ENCODE results near the gene COL9A1.

The COL9A1 gene

DNA sequence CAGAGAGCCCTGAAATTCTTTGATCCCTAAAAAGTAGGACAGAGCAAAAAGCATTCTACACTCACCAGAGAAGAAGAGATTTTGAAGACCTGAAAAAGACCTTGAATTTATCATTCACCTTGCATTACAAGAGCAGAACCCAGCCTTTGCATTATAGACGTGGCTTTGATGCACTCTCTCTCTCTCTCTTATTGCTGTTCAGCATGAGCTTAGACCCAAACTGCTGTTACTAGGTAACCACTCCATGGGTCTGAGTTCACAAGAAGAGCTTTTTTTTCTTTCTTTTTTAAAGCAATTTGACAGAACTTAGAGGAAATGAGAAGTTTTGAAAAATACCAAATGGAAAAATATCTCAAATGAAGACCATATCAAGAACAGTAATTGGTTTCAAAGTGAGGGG lies 44.4 kb downstream of the COL9A1 start:
- H3K9me3 ChIP-seq (ENCODE audit: insufficient read depth, low read length, severe bottlenecking): no peaks in the 10 kb centered on the region
- no peak for ATAC-seq (ENCODE audit: insufficient read depth, low read depth)
- no peaks in the 10 kb centered on the region for H3K36me3 ChIP-seq (ENCODE audit: insufficient read depth, low read length)
- TF ChIP-seq EZH2 (IDR thresholded peaks at IDR 0.05; ENCODE audit: borderline replicate concordance, low read depth, low read length, severe bottlenecking): no peak
- TF ChIP-seq, protein P1, sequence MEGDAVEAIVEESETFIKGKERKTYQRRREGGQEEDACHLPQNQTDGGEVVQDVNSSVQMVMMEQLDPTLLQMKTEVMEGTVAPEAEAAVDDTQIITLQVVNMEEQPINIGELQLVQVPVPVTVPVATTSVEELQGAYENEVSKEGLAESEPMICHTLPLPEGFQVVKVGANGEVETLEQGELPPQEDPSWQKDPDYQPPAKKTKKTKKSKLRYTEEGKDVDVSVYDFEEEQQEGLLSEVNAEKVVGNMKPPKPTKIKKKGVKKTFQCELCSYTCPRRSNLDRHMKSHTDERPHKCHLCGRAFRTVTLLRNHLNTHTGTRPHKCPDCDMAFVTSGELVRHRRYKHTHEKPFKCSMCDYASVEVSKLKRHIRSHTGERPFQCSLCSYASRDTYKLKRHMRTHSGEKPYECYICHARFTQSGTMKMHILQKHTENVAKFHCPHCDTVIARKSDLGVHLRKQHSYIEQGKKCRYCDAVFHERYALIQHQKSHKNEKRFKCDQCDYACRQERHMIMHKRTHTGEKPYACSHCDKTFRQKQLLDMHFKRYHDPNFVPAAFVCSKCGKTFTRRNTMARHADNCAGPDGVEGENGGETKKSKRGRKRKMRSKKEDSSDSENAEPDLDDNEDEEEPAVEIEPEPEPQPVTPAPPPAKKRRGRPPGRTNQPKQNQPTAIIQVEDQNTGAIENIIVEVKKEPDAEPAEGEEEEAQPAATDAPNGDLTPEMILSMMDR (IDR thresholded peaks at IDR 0.05; ENCODE audit: borderline replicate concordance, extremely low read depth, low read length, poor library complexity, severe bottlenecking): no peak
- no peak overlapping the region for H3K27ac ChIP-seq (ENCODE audit: low read length)
- no peak overlapping the region for H3K4me2 ChIP-seq (ENCODE audit: insufficient read depth, low read length)
- H3K9ac ChIP-seq (ENCODE audit: low read depth, low read length): no peak overlapping the region
- no peaks in the 10 kb centered on the region for H3K4me1 ChIP-seq (ENCODE audit: insufficient read depth, low read length)
- DNase-seq: no peak
- H2AFZ ChIP-seq (ENCODE audit: low read depth, low read length): no peak overlapping the region
- H4K20me1 ChIP-seq (ENCODE audit: insufficient read depth, low read length): no peaks in the 10 kb centered on the region
- no peaks in the 10 kb centered on the region for H3K27me3 ChIP-seq (ENCODE audit: insufficient read depth, low read length, poor library complexity)
- no peaks in the 10 kb centered on the region for H3K79me2 ChIP-seq (ENCODE audit: insufficient read depth, low read length)
- no peak overlapping the region for H3K4me3 ChIP-seq (ENCODE audit: low read depth in 1 of 2, low read length in 2 of 2)

DNA sequence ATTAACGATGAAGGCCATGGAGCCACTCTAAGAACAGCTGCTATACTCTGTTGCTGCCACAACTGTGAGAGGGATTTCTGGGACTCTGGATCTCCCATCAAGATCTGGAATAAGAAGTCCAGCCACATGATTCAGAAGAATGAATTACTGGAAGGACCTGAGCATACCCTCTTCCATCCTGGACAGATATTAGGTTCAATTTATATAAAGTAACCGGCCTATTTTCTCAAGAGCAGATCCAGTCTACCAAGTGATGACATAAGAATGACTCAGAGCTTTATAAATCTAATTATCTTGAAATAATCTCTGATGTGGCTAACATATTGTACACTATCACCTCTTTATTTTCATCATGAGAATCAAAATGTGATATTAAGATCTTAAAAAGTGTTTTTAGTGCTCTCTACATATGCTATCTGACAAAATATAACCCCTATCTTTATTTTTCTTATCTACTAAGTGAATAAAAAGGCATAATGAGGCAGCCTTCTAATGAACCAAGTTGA lies 45.1 kb downstream of the COL9A1 start:
- H3K9me3 ChIP-seq (ENCODE audit: insufficient read depth, low read length, severe bottlenecking): no peaks in the 10 kb centered on the region
- no peak overlapping the region for H3K27ac ChIP-seq (ENCODE audit: low read length)
- no peak overlapping the region for H3K4me3 ChIP-seq (ENCODE audit: low read depth in 1 of 2, low read length in 2 of 2)
- H2AFZ ChIP-seq (ENCODE audit: low read depth, low read length): no peak overlapping the region
- H4K20me1 ChIP-seq (ENCODE audit: insufficient read depth, low read length): no peaks in the 10 kb centered on the region
- H3K36me3 ChIP-seq (ENCODE audit: insufficient read depth, low read length): no peaks in the 10 kb centered on the region
- TF ChIP-seq, protein P1 (IDR thresholded peaks at IDR 0.05; ENCODE audit: borderline replicate concordance, extremely low read depth, low read length, poor library complexity, severe bottlenecking): no peak
- no peak for TF ChIP-seq EZH2 (IDR thresholded peaks at IDR 0.05; ENCODE audit: borderline replicate concordance, low read depth, low read length, severe bottlenecking)
- H3K4me1 ChIP-seq (ENCODE audit: insufficient read depth, low read length): no peaks in the 10 kb centered on the region
- H3K27me3 ChIP-seq (ENCODE audit: insufficient read depth, low read length, poor library complexity): no peaks in the 10 kb centered on the region
- DNase-seq: no peak
- H3K79me2 ChIP-seq (ENCODE audit: insufficient read depth, low read length): no peaks in the 10 kb centered on the region
- H3K4me2 ChIP-seq (ENCODE audit: insufficient read depth, low read length): no peak overlapping the region
- no peak overlapping the region for H3K9ac ChIP-seq (ENCODE audit: low read depth, low read length)
- ATAC-seq (ENCODE audit: insufficient read depth, low read depth): no peak

DNA sequence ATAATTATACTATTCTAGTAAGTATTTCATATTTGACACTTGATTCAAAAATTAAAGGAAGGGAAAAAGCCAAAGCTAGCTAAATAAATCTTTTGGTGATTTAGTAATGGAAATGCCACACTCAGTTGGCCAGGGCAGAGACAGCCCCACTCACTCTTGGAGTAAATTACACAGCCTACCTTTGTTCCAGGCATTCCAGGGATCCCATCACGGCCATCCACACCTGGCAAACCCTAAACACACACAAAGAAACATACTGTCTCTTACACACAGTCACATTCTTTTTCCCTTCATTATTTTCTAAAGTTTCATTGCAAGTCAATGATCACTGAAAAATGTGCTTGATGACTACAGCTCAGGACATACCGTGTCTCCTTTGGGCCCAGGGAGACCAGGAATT lies 48.1 kb downstream of the COL9A1 start:
- H3K79me2 ChIP-seq (ENCODE audit: insufficient read depth, low read length): no peaks in the 10 kb centered on the region
- TF ChIP-seq, protein P1 (IDR thresholded peaks at IDR 0.05; ENCODE audit: borderline replicate concordance, extremely low read depth, low read length, poor library complexity, severe bottlenecking): no peak
- TF ChIP-seq EZH2 (IDR thresholded peaks at IDR 0.05; ENCODE audit: borderline replicate concordance, low read depth, low read length, severe bottlenecking): no peak
- H3K4me3 ChIP-seq (ENCODE audit: low read depth in 1 of 2, low read length in 2 of 2): no peak overlapping the region
- H3K27ac ChIP-seq (ENCODE audit: low read length): no peak overlapping the region
- DNase-seq: no peak
- H2AFZ ChIP-seq (ENCODE audit: low read depth, low read length): no peak overlapping the region
- H3K4me1 ChIP-seq (ENCODE audit: insufficient read depth, low read length): no peaks in the 10 kb centered on the region
- H3K9me3 ChIP-seq (ENCODE audit: insufficient read depth, low read length, severe bottlenecking): no peaks in the 10 kb centered on the region
- ATAC-seq (ENCODE audit: insufficient read depth, low read depth): no peak
- H3K27me3 ChIP-seq (ENCODE audit: insufficient read depth, low read length, poor library complexity): no peaks in the 10 kb centered on the region
- no peaks in the 10 kb centered on the region for H3K36me3 ChIP-seq (ENCODE audit: insufficient read depth, low read length)
- H3K4me2 ChIP-seq (ENCODE audit: insufficient read depth, low read length): no peak overlapping the region
- no peaks in the 10 kb centered on the region for H4K20me1 ChIP-seq (ENCODE audit: insufficient read depth, low read length)
- no peak overlapping the region for H3K9ac ChIP-seq (ENCODE audit: low read depth, low read length)

DNA sequence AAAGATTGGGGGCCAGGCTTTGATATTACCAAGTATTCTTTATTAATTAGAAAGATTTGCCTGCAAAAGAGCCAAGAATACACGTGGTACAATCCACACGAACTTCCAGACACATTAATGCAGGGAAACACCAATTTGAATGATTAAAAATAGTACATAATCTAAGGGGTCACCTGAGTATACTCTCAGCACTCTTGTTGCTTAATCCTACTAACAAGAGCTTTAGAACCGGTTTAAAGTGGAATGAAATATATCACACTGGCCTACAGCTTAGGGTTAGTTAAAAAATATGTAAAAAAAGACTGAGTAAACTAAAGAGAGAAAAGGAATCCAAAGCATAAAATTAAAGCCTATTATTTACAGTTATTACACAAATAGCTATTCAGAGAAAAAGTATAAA lies 49.0 kb downstream of the COL9A1 start:
- ATAC-seq (ENCODE audit: insufficient read depth, low read depth) (no peak), DNase-seq (no peak)
- Histone ChIP-seq H3K4me2 (ENCODE audit: insufficient read depth, low read length) (no peak overlapping the region), H3K27me3 (ENCODE audit: insufficient read depth, low read length, poor library complexity) (no peaks in the 10 kb centered on the region), H3K4me1 (ENCODE audit: insufficient read depth, low read length) (no peaks in the 10 kb centered on the region), H3K9ac (ENCODE audit: low read depth, low read length) (no peak overlapping the region), H3K4me3 (ENCODE audit: low read depth in 1 of 2, low read length in 2 of 2) (no peak overlapping the region), H2AFZ (ENCODE audit: low read depth, low read length) (no peak overlapping the region), H3K9me3 (ENCODE audit: insufficient read depth, low read length, severe bottlenecking) (no peaks in the 10 kb centered on the region), H3K36me3 (ENCODE audit: insufficient read depth, low read length) (no peaks in the 10 kb centered on the region), H3K79me2 (ENCODE audit: insufficient read depth, low read length) (no peaks in the 10 kb centered on the region), H3K27ac (ENCODE audit: low read length) (no peak overlapping the region), H4K20me1 (ENCODE audit: insufficient read depth, low read length) (no peaks in the 10 kb centered on the region)
- TF ChIP-seq EZH2 (IDR thresholded peaks at IDR 0.05; ENCODE audit: borderline replicate concordance, low read depth, low read length, severe bottlenecking): no peak
- TF ChIP-seq, protein P1 (IDR thresholded peaks at IDR 0.05; ENCODE audit: borderline replicate concordance, extremely low read depth, low read length, poor library complexity, severe bottlenecking): no peak
